Kidney (tissue), 14 donors: ENCODE measurements around the gene PRR36. TPM values are rescaled to one million over a fixed set of nuclear protein-coding genes. Genes with fewer than 3 reads are reported as not detected.

Source experiments
- DNase-seq, 5 donors: peaks; one replicate each; pipeline ENCODE4 v3.0.0-alpha.2; 2013 to 2020
- FAIRE-seq: peaks from 2 replicates; lab custom pipeline; 2012; peaks lifted over from hg19 to GRCh38; lab: Jason Lieb, UNC
- H3K27ac ChIP-seq, 2 donors: one replicate each; pipeline ENCODE4 v1.7.0; 2013; ENCODE audit warnings: low read depth in 2 of 2, low read length in 2 of 2, inconsistent platforms in 1 of 2
- H3K27me3 ChIP-seq: one replicate; pipeline ENCODE4 v1.7.1; 2013; ENCODE audit warnings: low read length, inconsistent platforms; ENCODE audit not compliant: control insufficient read depth, insufficient read depth
- H3K36me3 ChIP-seq, 3 donors: one replicate each; pipeline versions ENCODE4 v1.7.0 to v1.7.1; 2013; ENCODE audit warnings: low read length in 3 of 3, control low read depth in 1 of 3, inconsistent platforms in 1 of 3; ENCODE audit not compliant: insufficient read depth in 3 of 3, control insufficient read depth in 2 of 3
- H3K4me1 ChIP-seq, 3 donors: one replicate each; pipeline versions ENCODE4 v1.7.0 to v1.7.1; 2013; ENCODE audit warnings: low read length in 3 of 3, inconsistent platforms in 1 of 3, low read depth in 1 of 3; ENCODE audit not compliant: control insufficient read depth in 2 of 3, insufficient read depth in 2 of 3
- H3K4me3 ChIP-seq, 3 donors: one replicate each; pipeline versions ENCODE4 v1.7.0 to v1.8.1; 2013; ENCODE audit warnings: low read length in 3 of 3, control low read depth in 1 of 3, inconsistent platforms in 1 of 3
- H3K9ac ChIP-seq, 3 donors: one replicate each; pipeline versions ENCODE4 v1.7.0 to v1.7.1; 2013; ENCODE audit warnings: low read length in 3 of 3, control low read depth in 1 of 3, inconsistent platforms in 1 of 3
- H3K9me3 ChIP-seq, 3 donors: one replicate each; pipeline versions ENCODE4 v1.7.0 to v1.7.1; 2013; ENCODE audit warnings: low read length in 3 of 3, control low read depth in 1 of 3, inconsistent platforms in 1 of 3; ENCODE audit not compliant: control insufficient read depth in 2 of 3, insufficient read depth in 1 of 3
- CTCF ChIP-seq: IDR thresholded peaks from 3 replicates; pipeline ENCODE4 v1.5.1; 2012; ENCODE audit warnings: mild to moderate bottlenecking, moderate library complexity, borderline replicate concordance; ENCODE audit not compliant: insufficient read depth; ENCODE audit errors: extremely low read depth
- intact Hi-C: fragments of 100-400 bp; cut with DNase I; formaldehyde crosslinking; loops from one replicate; pipeline ENCODE4 v1.11.1; 2022
- polyA plus RNA-seq: library from polyadenylated mRNA; stranded (reverse); fragments of 350-450 nt; fragmentation: Illumina TruSeq; extraction: RNeasy Lipid Tissue Mini Kit (QIAGEN cat#74804); gene quantifications from one replicate; pipeline ENCODE4 v1.2.3, GENCODE V29; 2014; ENCODE audit warnings: low read depth, low replicate concordance; ENCODE audit not compliant: insufficient read depth
- total RNA-seq: library from RNA; stranded (reverse); fragmentation: NEBNext Ultra II Directional; extraction: Animal tissue kit (Norgen Biotek cat#: 25700); gene quantifications from one replicate; pipeline ENCODE4 v1.2.1, GENCODE V29; 2021
- donor health status: control.
- donor health status: control.
- donor health status: control.
- donor health status: control.
- donor health status: control.
- donor health status: DM: yes; HTN: yes; CAD: no.
- donor health status: Normal renal cell carcinoma (clear cell type).

The PRR36 gene
- total and polyA plus RNA-seq, 2 donors from 2014 or later: 1.1 to 4.2 TPM

GRCh38 chr19:7899751-7900378, 25.7 kb upstream of the PRR36 start:
- intact Hi-C loops: no loop called here
- TF ChIP-seq CTCF: no peak

GRCh38 chr19:7898967-7899366, 24.8 kb upstream of the PRR36 start:
- Histone ChIP-seq H3K27ac (no peak overlapping the region), H3K4me1 (peaks cover 0 to 6% (median 4%) of the 10 kb centered on the region in 3 donors), H3K9me3 (no peaks in the 10 kb centered on the region), H3K36me3 (no peaks in the 10 kb centered on the region), H3K9ac (no peak overlapping the region), H3K27me3 (no peaks in the 10 kb centered on the region), H3K4me3 (no peak overlapping the region)
- intact Hi-C loops: no loop called here
- DNase-seq (no peak), FAIRE-seq (no peak)
- TF ChIP-seq CTCF: no peak

More at GRCh38 chr19:7899751-7900378, 25.7 kb upstream of the PRR36 start:
- DNase-seq (peak in 3 of 5 donors; percentile 10 to 77 (median 55)), FAIRE-seq (no peak)
- Histone ChIP-seq H3K9ac (no peak overlapping the region), H3K4me3 (no peak overlapping the region), H3K27ac (no peak overlapping the region), H3K9me3 (no peaks in the 10 kb centered on the region), H3K4me1 (peaks cover 0 to 11% (median 7%) of the 10 kb centered on the region in 3 donors), H3K27me3 (no peaks in the 10 kb centered on the region), H3K36me3 (no peaks in the 10 kb centered on the region)

- no peak for TF ChIP-seq CTCF
- Histone ChIP-seq H3K36me3 (no peaks in the 10 kb centered on the region), H3K9me3 (no peaks in the 10 kb centered on the region), H3K4me3 (no peak overlapping the region), H3K9ac (no peak overlapping the region), H3K27ac (no peak overlapping the region), H3K27me3 (no peaks in the 10 kb centered on the region), H3K4me1 (no peaks in the 10 kb centered on the region)
- FAIRE-seq (no peak), DNase-seq (no peak)
- intact Hi-C loops: no loop called here
Measured at GRCh38 chr19:7897292-7897691, 23.1 kb upstream of the PRR36 start.
